CD4-positive, CD25-positive, alpha-beta regulatory T cell (primary cell): ENCODE results near the gene PJVK. TPM values are rescaled to one million over a fixed set of nuclear protein-coding genes. Genes with fewer than 3 reads are reported as not detected.

ENCODE experiments used
- ATAC-seq, 2 donors: fragments of 150-1000 bp; cut with Tn5 transposase; one replicate each; pipeline ENCODE4 v1.10.0; 2021; ENCODE audit warnings: low read depth in 2 of 2, moderate number of reproducible peaks in 2 of 2, moderate library complexity in 1 of 2
- DNase-seq, 3 donors: peaks; one replicate each; pipeline versions ENCODE4 v3.0.0 to v3.0.0-alpha.2; 2012 to 2022; ENCODE audit warnings: mixed read lengths in 1 of 3
- H3K27ac ChIP-seq: one replicate; pipeline ENCODE4 v1.7.0; 2013; ENCODE audit warnings: mild to moderate bottlenecking, low read length; ENCODE audit not compliant: insufficient read depth, poor library complexity, severe bottlenecking
- H3K27me3 ChIP-seq: one replicate; pipeline ENCODE4 v1.7.0; 2013; ENCODE audit warnings: low read length; ENCODE audit not compliant: control insufficient read depth, insufficient read depth
- H3K36me3 ChIP-seq: one replicate; pipeline ENCODE4 v1.7.0; 2013; ENCODE audit warnings: mild to moderate bottlenecking, low read length, moderate library complexity; ENCODE audit not compliant: control insufficient read depth, insufficient read depth
- H3K4me1 ChIP-seq: 2 replicates; pipeline ENCODE4 v1.7.0; 2013; ENCODE audit warnings: mild to moderate bottlenecking, low read length; ENCODE audit not compliant: insufficient read depth, control insufficient read depth, poor library complexity, severe bottlenecking
- H3K4me3 ChIP-seq: one replicate; pipeline ENCODE4 v1.7.0; 2013; ENCODE audit warnings: low read depth, mild to moderate bottlenecking, low read length, moderate library complexity
- H3K9me3 ChIP-seq, 2 experiments: 1 replicate in 1 of 2; 2 replicates in 1 of 2; pipeline ENCODE4 v1.7.0; 2013; ENCODE audit warnings: low read length in 2 of 2, mild to moderate bottlenecking in 1 of 2, moderate library complexity in 1 of 2; ENCODE audit not compliant: control insufficient read depth in 2 of 2
- H3K27ac Mint-ChIP-seq, 3 donors: one replicate each; pipeline ENCODE4 v1.8.0; 2020 to 2022; ENCODE audit warnings: mild to moderate bottlenecking in 3 of 3, mixed read lengths in 3 of 3, moderate library complexity in 2 of 3
- H3K27me3 Mint-ChIP-seq: one replicate; pipeline ENCODE4 v1.8.0; 2022; ENCODE audit warnings: mild to moderate bottlenecking, mixed read lengths
- H3K36me3 Mint-ChIP-seq: one replicate; pipeline ENCODE4 v1.8.0; 2020; ENCODE audit warnings: mixed read lengths
- H3K4me1 Mint-ChIP-seq, 4 donors: one replicate each; pipeline ENCODE4 v1.8.0; 2020 to 2022; ENCODE audit warnings: mixed read lengths in 4 of 4, mild to moderate bottlenecking in 1 of 4
- H3K4me3 Mint-ChIP-seq, 4 donors: one replicate each; pipeline ENCODE4 v1.8.0; 2020 to 2022; ENCODE audit warnings: mild to moderate bottlenecking in 4 of 4, mixed read lengths in 4 of 4, moderate library complexity in 3 of 4
- H3K9me3 Mint-ChIP-seq, 7 donors: one replicate each; pipeline ENCODE4 v1.8.0; 2020 to 2022; ENCODE audit warnings: mixed read lengths in 7 of 7, mild to moderate bottlenecking in 3 of 7, moderate library complexity in 2 of 7
- polyA plus RNA-seq, 4 donors: library from polyadenylated mRNA; unstranded; fragments of 300-500 nt; fragmentation: Illumina TruSeq; gene quantifications; one replicate each; pipeline ENCODE4 v1.2.3, GENCODE V29; 2021
- total RNA-seq: library from RNA; stranded (reverse); gene quantifications from one replicate; pipeline ENCODE4 v1.2.3, GENCODE V29; 2022

PJVK gene
- total and polyA plus RNA-seq, 5 donors from 2014 or later = 0.22 to 3.1 (median 0.57) TPM

- Histone ChIP-seq H3K27me3 (no peaks in the 10 kb centered on the region), H3K9me3 (no peaks in the 10 kb centered on the region), H3K36me3 (peaks cover 61% of the 10 kb centered on the region), H3K27ac (no peak overlapping the region), H3K4me3 (no peak overlapping the region), H3K4me1 (no peaks in the 10 kb centered on the region)
- no peaks in the 10 kb centered on the region for H3K27me3 Mint-ChIP-seq
- no peak for DNase-seq
- no peak for ATAC-seq
- H3K27ac Mint-ChIP-seq = no peak overlapping the region
- no peaks in the 10 kb centered on the region for H3K9me3 Mint-ChIP-seq
- H3K4me3 Mint-ChIP-seq = no peak overlapping the region
- peaks cover 29% of the 10 kb centered on the region for H3K36me3 Mint-ChIP-seq
- H3K4me1 Mint-ChIP-seq = peaks cover 0 to 6% (median 0%) of the 10 kb centered on the region in 4 donors
Observed at GRCh38 chr2:178506101-178506500, 54.9 kb downstream of the PJVK start.

- no peak for DNase-seq
- no peak for ATAC-seq
- peaks cover 26% of the 10 kb centered on the region for H3K36me3 Mint-ChIP-seq
- H3K27ac Mint-ChIP-seq = peak overlapping the region in 1 of 3 donors; percentile 10
- Histone ChIP-seq H3K9me3 (no peaks in the 10 kb centered on the region), H3K4me3 (no peak overlapping the region), H3K27ac (no peak overlapping the region), H3K4me1 (no peaks in the 10 kb centered on the region), H3K27me3 (no peaks in the 10 kb centered on the region), H3K36me3 (peaks cover 61% of the 10 kb centered on the region)
- H3K4me1 Mint-ChIP-seq = peaks cover 0 to 6% (median 0%) of the 10 kb centered on the region in 4 donors
- no peaks in the 10 kb centered on the region for H3K27me3 Mint-ChIP-seq
- no peaks in the 10 kb centered on the region for H3K9me3 Mint-ChIP-seq
- H3K4me3 Mint-ChIP-seq = no peak overlapping the region
Observed at GRCh38 chr2:178506524-178506923, 55.3 kb downstream of the PJVK start.

DNA sequence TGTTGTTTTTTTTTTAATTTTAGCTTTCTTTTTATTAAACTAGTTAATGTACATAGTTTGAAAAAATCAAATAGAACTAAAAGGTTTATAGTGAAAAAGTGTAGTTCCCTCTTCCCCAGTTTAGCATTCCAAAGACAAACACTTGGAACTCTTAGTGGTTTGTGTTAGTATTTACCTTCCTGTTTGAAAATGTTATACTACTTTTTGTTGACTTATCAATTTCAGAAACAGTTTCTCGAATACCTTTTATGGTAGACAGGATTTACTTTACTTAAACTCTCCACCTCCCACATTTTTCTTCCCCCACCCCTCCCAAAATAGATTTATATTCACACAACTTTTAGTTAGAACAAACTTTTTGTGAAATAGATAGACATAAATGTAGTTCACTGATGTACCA is 55.8 kb downstream of the PJVK start:
- Mint-ChIP-seq H3K27ac (peak overlapping the region in 2 of 3 donors; percentile 10 to 39), H3K4me1 (peaks cover 0 to 10% (median 0%) of the 10 kb centered on the region in 4 donors), H3K27me3 (no peaks in the 10 kb centered on the region), H3K9me3 (no peaks in the 10 kb centered on the region), H3K4me3 (no peak overlapping the region), H3K36me3 (peaks cover 26% of the 10 kb centered on the region)
- peaks cover 58% of the 10 kb centered on the region for H3K36me3 ChIP-seq
- no peaks in the 10 kb centered on the region for H3K27me3 ChIP-seq
- ATAC-seq (no peak), DNase-seq (no peak)
- H3K4me1 ChIP-seq = no peaks in the 10 kb centered on the region
- H3K9me3 ChIP-seq = no peaks in the 10 kb centered on the region
- H3K4me3 ChIP-seq = no peak overlapping the region
- no peak overlapping the region for H3K27ac ChIP-seq

- no peaks in the 10 kb centered on the region for H3K27me3 ChIP-seq
- H3K4me1 ChIP-seq = no peaks in the 10 kb centered on the region
- H3K4me1 Mint-ChIP-seq = peaks cover 0 to 10% (median 0%) of the 10 kb centered on the region in 4 donors
- no peaks in the 10 kb centered on the region for H3K27me3 Mint-ChIP-seq
- H3K36me3 Mint-ChIP-seq = peaks cover 17% of the 10 kb centered on the region
- H3K27ac Mint-ChIP-seq = no peak overlapping the region
- H3K9me3 Mint-ChIP-seq = peaks cover 0 to 1% (median 0%) of the 10 kb centered on the region in 7 donors
- peaks cover 41% of the 10 kb centered on the region for H3K36me3 ChIP-seq
- no peaks in the 10 kb centered on the region for H3K9me3 ChIP-seq
- DNase-seq (no peak), ATAC-seq (no peak)
- no peak overlapping the region for H3K4me3 ChIP-seq
- H3K27ac ChIP-seq = no peak overlapping the region
- no peak overlapping the region for H3K4me3 Mint-ChIP-seq
Observed at GRCh38 chr2:178508646-178509045, 57.5 kb downstream of the PJVK start.

DNA sequence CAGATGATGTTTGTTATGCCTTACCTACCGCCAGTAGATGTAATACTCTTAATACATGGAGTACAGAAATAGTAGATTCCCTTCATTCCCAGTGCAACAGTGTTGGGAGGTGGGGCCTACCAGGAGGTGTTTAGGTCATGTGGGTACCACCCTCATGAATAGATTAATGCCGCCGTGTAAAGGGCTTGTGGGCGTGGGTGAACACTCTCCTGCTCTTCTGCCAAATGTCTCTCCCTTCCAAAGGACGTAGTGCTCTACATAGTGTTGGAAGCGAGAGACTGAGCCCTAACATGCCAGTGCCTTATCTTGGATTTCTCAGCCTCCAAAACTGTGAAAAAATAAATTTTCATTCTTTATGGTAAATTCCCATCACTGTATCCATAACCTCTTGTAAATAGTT is 59.2 kb downstream of the PJVK start:
- Histone ChIP-seq H3K27ac (no peak overlapping the region), H3K4me3 (no peak overlapping the region), H3K9me3 (no peaks in the 10 kb centered on the region), H3K27me3 (no peaks in the 10 kb centered on the region), H3K4me1 (peaks cover 11% of the 10 kb centered on the region), H3K36me3 (peaks cover 26% of the 10 kb centered on the region)
- Mint-ChIP-seq H3K36me3 (peaks cover 13% of the 10 kb centered on the region), H3K27me3 (no peaks in the 10 kb centered on the region), H3K4me1 (peaks cover 12 to 18% (median 14%) of the 10 kb centered on the region in 4 donors), H3K4me3 (no peak overlapping the region), H3K9me3 (peaks cover 0 to 1% (median 0%) of the 10 kb centered on the region in 7 donors), H3K27ac (no peak overlapping the region)
- DNase-seq = no peak
- ATAC-seq = no peak

Other genes with a start within 250 kb of the PJVK start
- gene PRKRA, start 203 bp upstream of the PJVK start, total RNA-seq = 103 TPM
- 10 to 100 TPM; 50.8 to 58.6 (median 52.7) TPM for gene PRKRA, start 203 bp upstream of the PJVK start, polyA plus RNA-seq
- 0.59 TPM for gene FKBP7, start 27.2 kb downstream of the PJVK start, total RNA-seq
- 1 to 10 TPM in 2 of 4 donors, under 1 TPM in 2; 0.42 to 3.1 (median 1.0) TPM for gene FKBP7, start 27.2 kb downstream of the PJVK start, polyA plus RNA-seq
- gene PLEKHA3, start 29.1 kb downstream of the PJVK start, total RNA-seq = 28.2 TPM
- 10 to 100 TPM; 26.4 to 39.0 (median 27.7) TPM for gene PLEKHA3, start 29.1 kb downstream of the PJVK start, polyA plus RNA-seq